Endodermal cell (in vitro differentiated cells): ENCODE results near the gene EARS2. TPM values are rescaled to one million over a fixed set of nuclear protein-coding genes. Genes with fewer than 3 reads are reported as not detected.
A peak's percentile ranks its signal among the peaks of the same experiment; 100 is the strongest.

ENCODE experiments used
- DNase-seq: peaks from one replicate; pipeline ENCODE4 v3.0.0-alpha.2; 2017
- H3K27ac ChIP-seq: 2 replicates; pipeline ENCODE4 v1.5.1; 2013; ENCODE audit warnings: mild to moderate bottlenecking, low read depth, low read length, moderate library complexity
- H3K27me3 ChIP-seq: 2 replicates; pipeline ENCODE4 v1.6.1; 2013; ENCODE audit warnings: mild to moderate bottlenecking, low read length, moderate library complexity; ENCODE audit not compliant: insufficient read depth, control insufficient read depth, poor library complexity, severe bottlenecking
- H3K36me3 ChIP-seq: 2 replicates; pipeline ENCODE4 v1.7.0; 2013; ENCODE audit warnings: mild to moderate bottlenecking, low read length, moderate library complexity; ENCODE audit not compliant: control insufficient read depth, insufficient read depth
- H3K4me1 ChIP-seq: one replicate; pipeline ENCODE4 v1.7.0; 2013; ENCODE audit warnings: low read length; ENCODE audit not compliant: control insufficient read depth, insufficient read depth
- H3K4me3 ChIP-seq: 2 replicates; pipeline ENCODE4 v1.5.1; 2013; ENCODE audit warnings: mild to moderate bottlenecking, low read length, moderate library complexity
- H3K9ac ChIP-seq: 2 replicates; pipeline ENCODE4 v1.6.1; 2013; ENCODE audit warnings: mild to moderate bottlenecking, low read length, moderate library complexity; ENCODE audit not compliant: poor library complexity, severe bottlenecking; ENCODE audit errors: extremely low read depth
- H3K9me3 ChIP-seq: 2 replicates; pipeline ENCODE4 v1.6.1; 2013; ENCODE audit warnings: mild to moderate bottlenecking, low read length, moderate library complexity; ENCODE audit not compliant: control insufficient read depth
- H3K27ac Mint-ChIP-seq: 2 replicates; pipeline ENCODE4 v1.8.0; 2020; ENCODE audit warnings: mixed read lengths
- H3K27me3 Mint-ChIP-seq: 2 replicates; pipeline ENCODE4 v1.8.0; 2021; ENCODE audit warnings: mild to moderate bottlenecking, mixed read lengths; ENCODE audit not compliant: insufficient read depth
- H3K36me3 Mint-ChIP-seq: 2 replicates; pipeline ENCODE4 v1.8.0; 2020; ENCODE audit warnings: low read depth, mixed read lengths
- H3K4me1 Mint-ChIP-seq: 2 replicates; pipeline ENCODE4 v1.8.0; 2020; ENCODE audit warnings: mixed read lengths
- H3K4me3 Mint-ChIP-seq: 2 replicates; pipeline ENCODE4 v1.8.0; 2020; ENCODE audit warnings: mild to moderate bottlenecking, moderate library complexity, mixed read lengths
- H3K9me3 Mint-ChIP-seq: 2 replicates; pipeline ENCODE4 v1.8.0; 2020; ENCODE audit warnings: mild to moderate bottlenecking, mixed read lengths
- CTCF ChIP-seq: fragments of 200-600 bp; sonication (generic); conservative IDR thresholded peaks from 2 replicates; pipeline ENCODE4 v1.5.0; 2021; ENCODE audit warnings: antibody characterized with exemption, mild to moderate bottlenecking
- WGBS, 2 experiments: methylation state at CpG; one replicate each; pipeline versions ENCODE4 v1.1.5 to v1.1.7; 2013; ENCODE audit warnings: missing lambda C conversion rate in 2 of 2, mixed read lengths in 1 of 2; ENCODE audit not compliant: insufficient coverage in 1 of 2, insufficient read length in 1 of 2; 5-methylcytosine and 5-hydroxymethylcytosine counted together
- total RNA-seq, 2 donors: library from RNA; stranded (reverse); fragmentation: NEBNext Ultra II Directional in 1 of 2; extraction: Animal tissue kit (Norgen Biotek cat#: 25700) in 1 of 2; gene quantifications; 2 replicates in 1 of 2; 3 replicates in 1 of 2; pipeline ENCODE4 v1.2.1, GENCODE V29; 2021

Gene EARS2
- total RNA-seq, 2 donors from 2014 or later: 32.0 to 36.1 TPM

DNA sequence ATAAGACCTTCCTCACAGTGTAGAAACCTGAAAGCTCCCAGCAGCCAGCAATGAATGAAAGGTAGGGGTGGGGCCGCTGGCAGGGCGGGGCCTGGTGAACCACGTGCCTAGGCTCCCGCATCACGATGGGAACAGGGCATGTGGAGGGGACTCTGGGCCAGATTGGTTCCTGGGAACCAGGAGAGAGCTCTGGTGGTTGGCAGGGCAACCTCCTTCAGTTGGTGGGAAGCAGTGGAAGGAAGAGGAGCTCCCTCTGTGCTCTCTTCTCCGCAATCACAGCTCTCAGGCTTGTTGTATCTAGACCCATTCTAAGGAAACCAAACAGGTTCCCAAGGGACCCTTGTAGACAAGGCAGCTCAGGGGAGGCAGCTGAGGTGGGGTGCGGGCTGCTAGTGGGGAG, 57.3 kb downstream of the EARS2 start:
- H3K27ac ChIP-seq: no peak overlapping the region
- H3K4me1 ChIP-seq: peaks cover 3% of the 10 kb centered on the region
- Mint-ChIP-seq H3K27ac (no peak overlapping the region), H3K9me3 (no peaks in the 10 kb centered on the region), H3K4me3 (no peak overlapping the region), H3K4me1 (peaks cover 28% of the 10 kb centered on the region), H3K36me3 (peaks cover 15% of the 10 kb centered on the region), H3K27me3 (no peaks in the 10 kb centered on the region)
- DNase-seq: peak; percentile 71
- H3K9me3 ChIP-seq: no peaks in the 10 kb centered on the region
- no peaks in the 10 kb centered on the region for H3K27me3 ChIP-seq
- no peak overlapping the region for H3K4me3 ChIP-seq
- TF ChIP-seq CTCF: no peak
- no peak overlapping the region for H3K9ac ChIP-seq
- peaks cover 28% of the 10 kb centered on the region for H3K36me3 ChIP-seq
- 87 to 96% methylated on average over 5 to 7 of the region's 7 CpGs for WGBS, 2 experiments

GRCh38 chr16:23498863-23499262, 58.3 kb downstream of the EARS2 start:
- peaks cover 37% of the 10 kb centered on the region for H3K36me3 ChIP-seq
- Mint-ChIP-seq H3K4me3 (no peak overlapping the region), H3K27ac (no peak overlapping the region), H3K4me1 (peaks cover 21% of the 10 kb centered on the region), H3K27me3 (no peaks in the 10 kb centered on the region), H3K36me3 (peaks cover 22% of the 10 kb centered on the region), H3K9me3 (no peaks in the 10 kb centered on the region)
- no peak overlapping the region for H3K4me3 ChIP-seq
- H3K27ac ChIP-seq: no peak overlapping the region
- no peak for TF ChIP-seq CTCF
- no peak for DNase-seq
- no peaks in the 10 kb centered on the region for H3K9me3 ChIP-seq
- WGBS, 2 experiments: 79 to 97% methylated on average over 8 to 11 of the region's 11 CpGs
- no peaks in the 10 kb centered on the region for H3K27me3 ChIP-seq
- H3K9ac ChIP-seq: no peak overlapping the region
- H3K4me1 ChIP-seq: peaks cover 3% of the 10 kb centered on the region

GRCh38 chr16:23497543-23497868, 59.6 kb downstream of the EARS2 start:
- no peak for TF ChIP-seq CTCF
- H3K27me3 Mint-ChIP-seq: no peaks in the 10 kb centered on the region
- H3K27ac ChIP-seq: no peak overlapping the region
- H3K9me3 Mint-ChIP-seq: no peaks in the 10 kb centered on the region
- peak overlapping the region; percentile 60 for H3K27ac Mint-ChIP-seq
- H3K9ac ChIP-seq: no peak overlapping the region
- no peak overlapping the region for H3K4me3 Mint-ChIP-seq
- peaks cover 14% of the 10 kb centered on the region for H3K4me1 Mint-ChIP-seq
- 80 to 90% methylated on average over 5 to 6 of the region's 6 CpGs for WGBS, 2 experiments
- H3K4me1 ChIP-seq: peaks cover 3% of the 10 kb centered on the region
- peaks cover 32% of the 10 kb centered on the region for H3K36me3 Mint-ChIP-seq
- DNase-seq: no peak
- peaks cover 46% of the 10 kb centered on the region for H3K36me3 ChIP-seq
- no peak overlapping the region for H3K4me3 ChIP-seq
- no peaks in the 10 kb centered on the region for H3K9me3 ChIP-seq
- H3K27me3 ChIP-seq: no peaks in the 10 kb centered on the region
